ENCODE measurements around the gene PPP6C. TPM values are rescaled to one million over a fixed set of nuclear protein-coding genes. Genes with fewer than 3 reads are reported as not detected.

The PPP6C gene
- total RNA-seq, 1 experiment from 2014 or later = 50.8 TPM

DNA sequence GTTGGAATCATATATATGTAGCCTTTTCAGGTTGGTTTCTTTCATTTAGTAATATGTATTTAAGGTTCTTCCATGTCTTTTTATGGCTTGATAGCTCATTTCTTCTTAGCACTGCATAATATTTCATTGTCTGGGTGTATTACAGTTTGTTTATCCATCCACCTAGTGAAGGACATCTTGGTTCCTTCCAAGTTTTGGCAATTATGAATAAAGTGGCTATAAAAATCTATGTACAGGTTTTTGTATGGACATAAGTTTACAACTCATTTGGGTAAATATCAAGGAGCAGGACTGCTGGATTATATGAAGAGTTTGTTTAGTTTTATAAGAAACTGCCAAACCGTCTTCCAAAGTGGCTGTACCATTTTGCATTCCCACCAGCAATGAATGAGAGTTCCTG, 11.7 kb downstream of the PPP6C start:
- Histone ChIP-seq H3K4me3 (ENCODE audit: low read depth, low read length, poor library complexity, severe bottlenecking) (no peak overlapping the region), H3K36me3 (ENCODE audit: insufficient read depth, low read length, poor library complexity, severe bottlenecking) (no peaks in the 10 kb centered on the region), H3K9me3 (ENCODE audit: low read depth, low read length, poor library complexity, severe bottlenecking) (no peaks in the 10 kb centered on the region), H3K4me1 (ENCODE audit: insufficient read depth, low read length, poor library complexity, severe bottlenecking) (peaks cover 29% of the 10 kb centered on the region), H3K27ac (ENCODE audit: low read depth, low read length, poor library complexity, severe bottlenecking) (no peak overlapping the region), H3K27me3 (replicated peaks; ENCODE audit: insufficient read depth, low read depth, low read length, poor library complexity) (no peaks in the 10 kb centered on the region)
- no TSS peak for BruUV-seq (replicated peaks)
- POLR2A ChIA-PET (ENCODE audit: low non-redundant PET) = no interaction called here
- CTCF ChIA-PET = no interaction called here
- no peak for DNase-seq (ENCODE audit: low spot score)
- TF ChIP-seq EZH2 (IDR thresholded peaks at IDR 0.05; ENCODE audit: borderline replicate concordance, low read depth, low read length, poor library complexity, severe bottlenecking) = no peak
- TF ChIP-seq, protein P1, sequence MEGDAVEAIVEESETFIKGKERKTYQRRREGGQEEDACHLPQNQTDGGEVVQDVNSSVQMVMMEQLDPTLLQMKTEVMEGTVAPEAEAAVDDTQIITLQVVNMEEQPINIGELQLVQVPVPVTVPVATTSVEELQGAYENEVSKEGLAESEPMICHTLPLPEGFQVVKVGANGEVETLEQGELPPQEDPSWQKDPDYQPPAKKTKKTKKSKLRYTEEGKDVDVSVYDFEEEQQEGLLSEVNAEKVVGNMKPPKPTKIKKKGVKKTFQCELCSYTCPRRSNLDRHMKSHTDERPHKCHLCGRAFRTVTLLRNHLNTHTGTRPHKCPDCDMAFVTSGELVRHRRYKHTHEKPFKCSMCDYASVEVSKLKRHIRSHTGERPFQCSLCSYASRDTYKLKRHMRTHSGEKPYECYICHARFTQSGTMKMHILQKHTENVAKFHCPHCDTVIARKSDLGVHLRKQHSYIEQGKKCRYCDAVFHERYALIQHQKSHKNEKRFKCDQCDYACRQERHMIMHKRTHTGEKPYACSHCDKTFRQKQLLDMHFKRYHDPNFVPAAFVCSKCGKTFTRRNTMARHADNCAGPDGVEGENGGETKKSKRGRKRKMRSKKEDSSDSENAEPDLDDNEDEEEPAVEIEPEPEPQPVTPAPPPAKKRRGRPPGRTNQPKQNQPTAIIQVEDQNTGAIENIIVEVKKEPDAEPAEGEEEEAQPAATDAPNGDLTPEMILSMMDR (conservative IDR thresholded peaks at IDR 0.05; ENCODE audit: low read depth, low read length) = no peak
- intact Hi-C loops (cut with micrococcal nuclease; ENCODE audit: unreplicated experiment) = no loop called here

DNA sequence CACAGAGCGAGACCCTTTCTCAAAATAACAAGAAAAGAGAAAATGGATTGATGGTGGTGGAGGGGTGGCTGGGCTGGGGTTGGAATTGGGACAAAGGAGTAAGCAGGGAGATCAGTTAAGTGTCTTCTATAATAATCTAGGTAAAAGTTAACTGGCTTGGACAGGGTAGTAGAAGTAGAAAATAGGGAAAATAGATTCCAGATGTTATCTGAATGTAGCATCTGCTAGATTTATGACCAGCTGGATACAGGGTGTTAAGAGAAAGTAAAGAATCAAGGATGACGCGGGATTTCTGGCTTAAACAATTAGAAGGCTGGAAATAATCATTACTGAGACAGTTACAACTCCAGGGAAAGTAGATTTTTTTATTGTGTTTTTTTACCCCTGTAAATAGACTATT, 13.0 kb downstream of the PPP6C start:
- intact Hi-C loops (cut with micrococcal nuclease; ENCODE audit: unreplicated experiment) = no loop called here
- POLR2A ChIA-PET (ENCODE audit: low non-redundant PET) = no interaction called here
- CTCF ChIA-PET = no interaction called here
- no peaks in the 10 kb centered on the region for H3K9me3 ChIP-seq (ENCODE audit: low read depth, low read length, poor library complexity, severe bottlenecking)
- BruUV-seq (replicated peaks) = no TSS peak
- H3K27me3 ChIP-seq (replicated peaks; ENCODE audit: insufficient read depth, low read depth, low read length, poor library complexity) = no peaks in the 10 kb centered on the region
- H3K4me3 ChIP-seq (ENCODE audit: low read depth, low read length, poor library complexity, severe bottlenecking) = no peak overlapping the region
- peak; percentile 55 for DNase-seq (ENCODE audit: low spot score)
- no peaks in the 10 kb centered on the region for H3K36me3 ChIP-seq (ENCODE audit: insufficient read depth, low read length, poor library complexity, severe bottlenecking)
- no peak for TF ChIP-seq EZH2 (IDR thresholded peaks at IDR 0.05; ENCODE audit: borderline replicate concordance, low read depth, low read length, poor library complexity, severe bottlenecking)
- TF ChIP-seq, protein P1 (conservative IDR thresholded peaks at IDR 0.05; ENCODE audit: low read depth, low read length) = no peak
- H3K4me1 ChIP-seq (ENCODE audit: insufficient read depth, low read length, poor library complexity, severe bottlenecking) = peaks cover 42% of the 10 kb centered on the region
- peak overlapping the region; percentile 70 for H3K27ac ChIP-seq (ENCODE audit: low read depth, low read length, poor library complexity, severe bottlenecking)

DNA sequence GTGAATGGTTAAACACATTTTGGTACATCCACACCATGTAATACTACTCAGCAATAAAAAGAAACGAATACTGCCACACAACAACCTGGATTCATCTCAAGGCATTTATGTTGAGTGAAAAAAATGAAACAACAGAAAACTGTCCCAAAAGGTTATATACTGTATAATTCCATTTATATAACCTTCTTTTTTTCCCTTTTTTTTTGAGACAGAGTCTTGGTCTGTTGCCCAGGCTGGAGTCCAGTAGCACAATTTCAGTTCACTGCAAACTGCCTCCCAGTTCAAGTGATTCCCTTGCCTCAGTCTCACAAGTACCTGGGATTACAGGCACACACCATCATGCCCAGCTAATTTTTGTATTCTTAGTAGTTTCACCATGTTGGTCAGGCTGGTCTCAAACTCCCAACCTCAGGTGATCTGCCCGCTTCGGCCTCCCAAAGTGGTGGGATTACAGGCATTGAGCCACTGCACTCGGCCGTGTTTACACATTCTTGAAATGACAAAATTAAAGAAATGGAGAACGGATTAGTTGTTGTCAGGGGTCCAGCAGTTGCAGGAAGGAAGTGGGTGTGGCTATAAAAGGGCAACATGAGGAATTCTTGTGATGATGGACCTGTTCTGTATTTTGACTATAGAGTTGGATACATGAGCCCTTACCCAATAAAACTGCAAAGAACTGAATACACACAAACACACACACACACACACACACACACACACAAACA, 17.4 kb downstream of the PPP6C start:
- Histone ChIP-seq H3K9me3 (ENCODE audit: low read depth, low read length, poor library complexity, severe bottlenecking) (no peaks in the 10 kb centered on the region), H3K36me3 (ENCODE audit: insufficient read depth, low read length, poor library complexity, severe bottlenecking) (peaks cover 5% of the 10 kb centered on the region), H3K27me3 (replicated peaks; ENCODE audit: insufficient read depth, low read depth, low read length, poor library complexity) (no peaks in the 10 kb centered on the region), H3K27ac (ENCODE audit: low read depth, low read length, poor library complexity, severe bottlenecking) (peak overlapping the region; percentile 46), H3K4me1 (ENCODE audit: insufficient read depth, low read length, poor library complexity, severe bottlenecking) (peaks cover 36% of the 10 kb centered on the region), H3K4me3 (ENCODE audit: low read depth, low read length, poor library complexity, severe bottlenecking) (no peak overlapping the region)
- TF ChIP-seq EZH2 (IDR thresholded peaks at IDR 0.05; ENCODE audit: borderline replicate concordance, low read depth, low read length, poor library complexity, severe bottlenecking) = no peak
- TF ChIP-seq, protein P1 (conservative IDR thresholded peaks at IDR 0.05; ENCODE audit: low read depth, low read length) = no peak
- DNase-seq (ENCODE audit: low spot score) = peak; percentile 78
- ChIA-PET POLR2A (ENCODE audit: low non-redundant PET) (no interaction called here), CTCF (interaction anchor here (0.7 kb wide), 1 partner anchor 84 kb away, joined by 14 read pairs; no protein-coding TSS in a partner anchor)
- no TSS peak for BruUV-seq (replicated peaks)
- intact Hi-C loops (cut with micrococcal nuclease; ENCODE audit: unreplicated experiment) = loop anchor here (5.0 kb wide), 1 partner anchor 50 kb away; no protein-coding TSS in a partner anchor

Data from A673 (cell line).